ENCODE measurements around the gene RBMS1.

GRCh38 chr2:160516547-160517365 lies 23.1 kb upstream of the RBMS1 start:
- TF ChIP-seq, protein P1, sequence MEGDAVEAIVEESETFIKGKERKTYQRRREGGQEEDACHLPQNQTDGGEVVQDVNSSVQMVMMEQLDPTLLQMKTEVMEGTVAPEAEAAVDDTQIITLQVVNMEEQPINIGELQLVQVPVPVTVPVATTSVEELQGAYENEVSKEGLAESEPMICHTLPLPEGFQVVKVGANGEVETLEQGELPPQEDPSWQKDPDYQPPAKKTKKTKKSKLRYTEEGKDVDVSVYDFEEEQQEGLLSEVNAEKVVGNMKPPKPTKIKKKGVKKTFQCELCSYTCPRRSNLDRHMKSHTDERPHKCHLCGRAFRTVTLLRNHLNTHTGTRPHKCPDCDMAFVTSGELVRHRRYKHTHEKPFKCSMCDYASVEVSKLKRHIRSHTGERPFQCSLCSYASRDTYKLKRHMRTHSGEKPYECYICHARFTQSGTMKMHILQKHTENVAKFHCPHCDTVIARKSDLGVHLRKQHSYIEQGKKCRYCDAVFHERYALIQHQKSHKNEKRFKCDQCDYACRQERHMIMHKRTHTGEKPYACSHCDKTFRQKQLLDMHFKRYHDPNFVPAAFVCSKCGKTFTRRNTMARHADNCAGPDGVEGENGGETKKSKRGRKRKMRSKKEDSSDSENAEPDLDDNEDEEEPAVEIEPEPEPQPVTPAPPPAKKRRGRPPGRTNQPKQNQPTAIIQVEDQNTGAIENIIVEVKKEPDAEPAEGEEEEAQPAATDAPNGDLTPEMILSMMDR (IDR thresholded peaks at IDR 0.05) = no peak
- no peak for TF ChIP-seq POLR2A (IDR thresholded peaks at IDR 0.05)
